HEK293T (cell line): ENCODE data around the gene TM7SF3.
"Not testable (repeated sequence)": the region's sequence is repeated elsewhere in the genome, so short reads cannot be mapped to it uniquely, and the experiment has no call there.

Source experiments
- BHLHE40 ChIP-seq: fragments of 450-650 bp; IDR thresholded peaks from 2 replicates; pipeline ENCODE4 v1.6.1; 2016; ENCODE audit warnings: mild to moderate bottlenecking, moderate library complexity, borderline replicate concordance
- FOXA1 ChIP-seq: fragments of 450-650 bp; IDR thresholded peaks from 2 replicates; pipeline ENCODE4 v1.6.1; 2016; ENCODE audit warnings: mild to moderate bottlenecking
- FOXK2 ChIP-seq: fragments of 450-650 bp; IDR thresholded peaks from 2 replicates; pipeline ENCODE4 v1.6.1; 2016; ENCODE audit warnings: mild to moderate bottlenecking
- FOXM1 ChIP-seq: fragments of 450-650 bp; IDR thresholded peaks from 2 replicates; pipeline ENCODE4 v1.6.1; 2017; ENCODE audit warnings: mild to moderate bottlenecking, borderline replicate concordance
- HDGF ChIP-seq: fragments of 450-650 bp; IDR thresholded peaks from 2 replicates; pipeline ENCODE4 v1.6.1; 2017; ENCODE audit warnings: antibody characterized with exemption, borderline replicate concordance
- L3MBTL2 ChIP-seq: fragments of 450-650 bp; conservative IDR thresholded peaks from 2 replicates; pipeline ENCODE4 v1.6.1; 2016; ENCODE audit warnings: mild to moderate bottlenecking
- SP1 ChIP-seq: fragments of 450-650 bp; IDR thresholded peaks from 2 replicates; pipeline ENCODE4 v1.6.1; 2017
- SUZ12 ChIP-seq: fragments of 450-650 bp; IDR thresholded peaks from 2 replicates; pipeline ENCODE4 v1.6.1; 2016; ENCODE audit warnings: mild to moderate bottlenecking
- TARDBP ChIP-seq: fragments of 450-650 bp; IDR thresholded peaks from 2 replicates; pipeline ENCODE4 v1.6.1; 2016
- ZNF384 ChIP-seq: fragments of 450-650 bp; IDR thresholded peaks from 2 replicates; pipeline ENCODE4 v1.6.1; 2016
- TF ChIP-seq, protein P1 (sequence below): fragments of 450-650 bp; IDR thresholded peaks from 2 replicates; pipeline ENCODE4 v1.6.1; 2016

DNA sequence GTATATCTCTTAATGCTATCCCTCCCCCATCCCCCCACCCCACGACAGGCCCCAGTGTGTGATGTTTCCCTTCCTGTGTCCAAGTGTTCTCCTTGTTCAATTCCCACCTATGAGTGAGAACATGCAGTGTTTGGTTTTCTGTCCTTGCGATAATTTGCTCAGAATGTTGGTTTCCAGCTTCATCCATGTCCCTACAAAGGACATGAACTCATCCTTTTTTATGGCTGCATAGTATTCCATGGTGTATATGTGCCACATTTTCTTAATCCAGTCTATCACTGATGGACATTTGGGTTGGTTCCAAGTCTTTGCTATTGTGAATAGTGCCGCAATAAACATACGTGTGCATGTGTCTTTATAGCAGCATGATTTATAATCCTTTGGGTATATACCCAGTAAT is 26.5 kb upstream of the TM7SF3 start:
- TF ChIP-seq FOXK2, SP1, FOXM1, HDGF, BHLHE40, FOXA1, L3MBTL2, TARDBP, SUZ12, ZNF384: not testable (repeated sequence)
- TF ChIP-seq, protein P1, sequence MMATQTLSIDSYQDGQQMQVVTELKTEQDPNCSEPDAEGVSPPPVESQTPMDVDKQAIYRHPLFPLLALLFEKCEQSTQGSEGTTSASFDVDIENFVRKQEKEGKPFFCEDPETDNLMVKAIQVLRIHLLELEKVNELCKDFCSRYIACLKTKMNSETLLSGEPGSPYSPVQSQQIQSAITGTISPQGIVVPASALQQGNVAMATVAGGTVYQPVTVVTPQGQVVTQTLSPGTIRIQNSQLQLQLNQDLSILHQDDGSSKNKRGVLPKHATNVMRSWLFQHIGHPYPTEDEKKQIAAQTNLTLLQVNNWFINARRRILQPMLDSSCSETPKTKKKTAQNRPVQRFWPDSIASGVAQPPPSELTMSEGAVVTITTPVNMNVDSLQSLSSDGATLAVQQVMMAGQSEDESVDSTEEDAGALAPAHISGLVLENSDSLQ: not testable (repeated sequence)
